T follicular helper cell (primary cell): ENCODE results near the gene YKT6.

Experiments used
- DNase-seq: peaks from one replicate; pipeline ENCODE4 v3.0.0-alpha.2; 2020; ENCODE audit warnings: low read depth

YKT6 gene

DNA sequence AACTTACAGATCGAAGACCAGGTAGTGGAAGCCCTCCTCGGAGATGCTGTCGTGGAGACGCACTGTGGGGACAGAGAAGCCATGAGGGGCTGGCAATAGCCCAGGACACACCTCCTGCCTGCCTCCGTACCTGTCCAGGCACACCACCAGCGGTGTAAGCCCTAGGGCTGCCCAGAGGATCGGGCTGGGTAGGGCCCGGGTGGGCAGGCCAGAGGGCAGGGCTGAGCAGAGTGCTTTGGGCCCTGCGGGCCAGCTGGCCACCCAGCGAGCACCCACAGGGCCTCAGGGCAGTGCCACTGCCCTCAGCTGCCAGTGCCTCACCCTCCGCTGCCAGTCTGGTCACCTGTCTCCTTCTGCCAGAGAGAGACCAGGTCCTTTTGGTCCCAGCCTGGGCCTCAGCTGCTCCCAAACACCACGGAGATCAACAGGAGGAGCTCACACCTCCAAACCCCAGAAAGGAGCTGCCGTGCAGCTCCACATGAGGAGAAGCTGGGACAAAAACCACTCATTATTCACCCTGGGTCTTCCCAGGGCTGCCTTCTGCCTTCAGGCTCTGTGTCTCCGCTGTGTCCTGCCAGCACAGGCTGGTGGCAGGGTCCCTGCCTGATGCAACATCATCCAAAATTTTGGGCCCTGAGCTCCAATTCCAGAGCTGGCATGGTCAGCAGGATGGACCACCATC, 58.2 kb downstream of the YKT6 start:
- no peak for DNase-seq

DNA sequence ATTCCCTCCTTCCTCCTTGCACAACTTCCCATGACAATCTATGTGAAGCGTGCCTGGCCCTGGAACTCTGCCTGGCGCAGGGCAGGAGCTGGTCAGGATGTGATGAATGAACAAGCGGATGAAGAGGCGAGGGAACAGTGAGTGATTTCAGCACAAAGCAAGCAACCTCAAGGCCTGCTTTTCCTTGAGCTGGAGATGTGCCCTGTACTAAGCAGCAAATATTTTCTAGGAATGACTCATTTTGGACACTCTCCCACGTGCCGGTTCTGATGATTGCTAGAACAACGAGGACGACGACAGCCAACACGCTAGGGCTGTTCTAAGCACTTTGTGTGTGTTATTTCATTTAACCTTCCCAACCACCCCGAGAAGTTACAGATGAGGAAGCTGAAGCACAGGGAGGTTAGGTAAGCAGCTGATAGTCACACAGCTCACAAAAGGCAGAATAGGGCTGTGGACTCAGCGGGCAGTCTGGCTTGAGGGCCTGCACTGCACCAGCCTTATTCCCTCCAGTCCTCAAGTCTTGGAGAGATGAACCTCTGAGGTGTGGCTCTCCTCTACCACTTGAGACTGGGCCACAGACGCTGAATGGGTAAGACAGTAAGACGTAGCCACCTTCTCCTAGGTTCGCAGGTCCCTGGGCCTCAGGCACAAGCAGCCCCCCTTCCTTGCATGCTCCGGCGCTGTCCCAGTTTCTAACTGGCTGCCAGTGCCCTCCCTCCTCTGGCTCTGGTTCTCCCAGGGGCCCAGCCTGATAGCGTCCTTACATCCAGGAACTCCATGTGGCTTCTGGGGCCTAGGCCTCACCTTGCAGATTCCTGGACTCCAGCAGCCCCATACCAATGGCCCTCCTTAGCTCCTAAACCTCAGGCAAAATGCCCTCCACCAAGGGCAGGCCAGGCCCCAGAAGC, 59.0 kb downstream of the YKT6 start:
- no peak for DNase-seq

DNA sequence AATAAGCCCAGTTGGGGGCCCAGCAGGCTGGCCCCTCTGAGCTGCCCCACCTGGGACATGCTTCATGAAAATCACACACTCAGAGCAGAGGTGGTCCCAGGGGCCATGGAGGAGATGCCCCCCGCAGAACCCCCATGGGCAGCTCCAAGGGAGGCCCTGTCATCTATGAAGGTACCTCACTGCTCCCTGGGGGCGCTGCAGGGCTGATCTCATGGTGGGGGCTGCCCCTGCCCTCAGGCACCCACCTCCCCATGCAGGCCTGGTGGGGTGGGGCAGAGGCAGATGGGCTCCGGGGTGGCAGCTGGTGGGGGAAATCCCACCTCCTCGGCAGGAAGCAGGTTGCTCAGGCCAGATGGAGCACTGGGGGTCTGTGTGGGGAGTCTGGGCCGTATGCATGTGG, 60.5 kb downstream of the YKT6 start:
- no peak for DNase-seq

DNA sequence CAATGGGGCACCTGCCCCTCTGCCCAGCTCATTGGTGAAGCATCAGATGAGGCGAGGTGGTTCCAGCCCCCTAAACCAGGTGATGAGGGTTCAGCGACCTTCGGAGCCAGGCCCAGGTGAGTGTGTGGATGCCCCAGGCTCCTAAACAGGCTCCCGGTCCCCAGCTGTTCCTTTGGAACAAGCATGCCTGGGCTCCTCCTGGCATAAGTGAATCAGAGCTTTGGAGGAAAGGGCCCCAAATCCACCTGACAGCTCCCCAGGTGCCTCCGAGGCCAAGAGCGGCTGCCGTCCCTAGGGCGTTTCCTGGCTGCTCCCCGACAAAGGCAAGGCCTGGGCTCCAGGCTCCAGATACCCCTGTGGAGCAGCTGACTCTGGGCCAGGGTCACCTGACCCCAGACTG, 61.3 kb downstream of the YKT6 start:
- no peak for DNase-seq

DNA sequence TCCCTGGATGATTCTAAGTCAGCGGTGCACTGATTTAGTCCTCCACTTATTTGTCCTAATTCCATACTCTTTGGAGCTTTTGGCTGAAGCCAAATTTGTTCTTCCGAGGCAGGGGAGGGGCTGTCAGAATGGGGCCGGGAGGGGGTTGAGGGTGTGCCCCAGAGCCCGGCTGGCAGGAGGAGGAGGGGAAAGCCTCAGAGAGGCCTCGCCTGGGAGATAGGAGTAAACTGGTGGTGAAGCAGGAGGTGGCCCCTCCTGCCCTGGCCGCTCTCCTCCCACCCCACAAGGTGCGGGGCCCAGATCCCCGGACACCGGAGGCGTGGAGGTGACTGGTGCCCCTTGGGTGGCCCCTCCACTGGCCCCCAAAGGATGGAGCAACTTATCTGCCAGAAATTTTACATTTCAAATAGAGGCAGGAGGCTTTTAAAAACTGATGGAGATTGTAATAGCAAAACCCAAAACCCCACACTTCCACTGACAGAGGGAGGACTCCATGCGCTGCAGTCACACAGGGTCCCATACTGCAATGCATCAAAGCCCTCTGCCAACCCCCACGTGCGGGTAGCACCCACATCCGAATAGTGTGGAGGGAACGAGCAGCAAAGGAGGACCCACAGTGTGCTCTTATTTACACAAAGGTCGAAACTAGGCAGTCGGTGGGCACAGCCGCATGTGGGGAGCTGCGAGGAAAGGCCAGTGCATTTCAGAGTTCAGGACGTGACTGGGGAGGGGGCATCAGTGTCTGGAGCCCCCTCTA, 62.7 kb downstream of the YKT6 start:
- no peak for DNase-seq
